Neuron (in vitro differentiated cells): ENCODE measurements around the gene SERPINB10.
A peak's percentile ranks its signal among the peaks of the same experiment; 100 is the strongest.
"Not testable (repeated sequence)": the region's sequence is repeated elsewhere in the genome, so short reads cannot be mapped to it uniquely, and the experiment has no call there.

ENCODE experiments used
- H2AFZ ChIP-seq: one replicate; pipeline ENCODE4 v1.6.1; 2013; ENCODE audit warnings: low read depth, mild to moderate bottlenecking, inconsistent platforms, low read length, moderate library complexity
- H3K27me3 ChIP-seq: one replicate; pipeline ENCODE4 v1.6.1; 2013; ENCODE audit warnings: low read length; ENCODE audit not compliant: insufficient read depth
- H3K36me3 ChIP-seq: one replicate; pipeline ENCODE4 v1.6.1; 2013; ENCODE audit warnings: low read length; ENCODE audit not compliant: insufficient read depth
- H3K4me1 ChIP-seq: one replicate; pipeline ENCODE4 v1.6.1; 2013; ENCODE audit warnings: low read length; ENCODE audit not compliant: insufficient read depth
- H3K4me3 ChIP-seq: 2 replicates; pipeline ENCODE4 v1.5.1; 2013; ENCODE audit warnings: mild to moderate bottlenecking, low read length, moderate library complexity
- H3K9me3 ChIP-seq: one replicate; pipeline ENCODE4 v1.6.1; 2013; ENCODE audit warnings: low read length

Gene SERPINB10

DNA sequence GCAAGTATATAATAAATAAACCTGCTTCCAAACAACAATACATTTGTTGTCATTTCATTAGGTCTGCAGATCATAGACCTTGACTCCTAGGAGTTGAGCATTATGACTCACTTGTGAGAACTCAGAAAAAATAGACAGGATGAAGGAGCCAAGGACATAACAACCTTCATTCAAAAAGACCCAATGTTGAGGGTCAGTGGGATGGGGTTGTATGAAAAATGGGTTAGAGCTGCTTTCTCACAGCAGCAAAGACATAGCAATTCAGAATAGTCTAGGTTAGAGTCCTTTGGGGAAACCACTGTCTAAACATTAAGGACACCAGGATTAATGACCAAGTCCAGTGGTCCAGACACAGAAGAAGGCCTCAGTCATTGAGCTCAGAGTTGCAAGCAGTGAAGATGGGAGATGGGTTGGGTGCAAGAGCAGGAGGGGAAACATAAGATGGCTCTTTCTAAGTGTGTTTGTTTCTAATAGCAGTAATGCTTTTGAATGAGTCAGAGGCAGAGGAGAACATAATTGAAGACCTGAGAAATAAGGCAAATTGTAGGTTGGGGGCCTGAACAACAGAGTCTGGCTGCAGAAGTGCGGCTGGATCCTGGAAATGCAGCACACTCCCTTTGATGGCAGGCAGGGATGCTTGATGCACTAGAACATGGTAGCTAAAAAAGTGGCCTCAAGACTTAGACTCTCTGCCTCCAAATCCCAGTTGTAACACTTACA, 3.7 kb upstream of the SERPINB10 start:
- Histone ChIP-seq H3K27me3 (no peaks in the 10 kb centered on the region), H3K9me3 (no peaks in the 10 kb centered on the region), H2AFZ (no peak overlapping the region)

DNA sequence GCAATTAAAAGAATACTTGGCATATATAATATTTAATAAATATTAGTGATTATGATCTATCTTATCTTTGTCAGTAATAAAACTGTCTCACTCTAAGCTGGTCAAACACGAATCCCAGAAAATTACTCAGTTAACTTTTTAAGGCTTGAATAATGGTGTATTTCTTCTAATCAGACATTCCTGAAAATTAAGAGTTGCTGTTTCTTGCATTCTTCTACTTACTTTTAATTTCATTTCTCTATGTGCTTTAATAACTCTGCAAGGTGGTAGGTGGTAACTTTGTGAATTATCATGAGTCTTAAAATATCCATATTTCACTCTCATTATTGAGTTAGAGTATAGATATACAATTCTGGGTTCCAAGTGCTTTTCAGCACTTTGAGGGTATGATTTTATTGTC, 3.1 kb upstream of the SERPINB10 start:
- no peaks in the 10 kb centered on the region for H3K4me1 ChIP-seq
- no peak overlapping the region for H2AFZ ChIP-seq
- H3K9me3 ChIP-seq, result no peaks in the 10 kb centered on the region
- no peaks in the 10 kb centered on the region for H3K27me3 ChIP-seq
- H3K4me3 ChIP-seq, result no peak overlapping the region
- no peaks in the 10 kb centered on the region for H3K36me3 ChIP-seq

More for the DNA sequence above, 3.7 kb upstream of the SERPINB10 start:
- Histone ChIP-seq H3K4me1 (no peaks in the 10 kb centered on the region), H3K36me3 (no peaks in the 10 kb centered on the region), H3K4me3 (no peak overlapping the region)

DNA sequence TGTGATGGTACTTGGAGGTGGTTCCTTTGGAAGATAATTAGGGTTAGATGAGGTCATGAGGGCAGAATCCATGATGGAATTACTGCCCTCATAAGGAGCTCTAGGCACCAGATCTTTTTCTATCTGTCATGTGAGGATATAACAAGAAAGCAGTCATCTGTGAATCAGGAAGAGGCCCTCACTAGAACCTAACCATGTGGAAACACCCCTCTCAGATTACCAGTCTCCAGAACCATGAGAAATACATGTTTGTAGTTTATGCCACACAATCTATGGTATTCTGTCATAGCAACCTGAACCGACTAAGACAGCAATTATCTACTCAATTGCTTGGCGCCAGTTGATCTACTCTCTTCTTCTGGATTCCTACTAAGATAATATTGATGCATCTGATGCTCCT, 2.4 kb upstream of the SERPINB10 start:
- Histone ChIP-seq H3K36me3 (no peaks in the 10 kb centered on the region), H2AFZ (no peak overlapping the region), H3K4me1 (no peaks in the 10 kb centered on the region), H3K9me3 (no peaks in the 10 kb centered on the region), H3K27me3 (no peaks in the 10 kb centered on the region), H3K4me3 (no peak overlapping the region)

DNA sequence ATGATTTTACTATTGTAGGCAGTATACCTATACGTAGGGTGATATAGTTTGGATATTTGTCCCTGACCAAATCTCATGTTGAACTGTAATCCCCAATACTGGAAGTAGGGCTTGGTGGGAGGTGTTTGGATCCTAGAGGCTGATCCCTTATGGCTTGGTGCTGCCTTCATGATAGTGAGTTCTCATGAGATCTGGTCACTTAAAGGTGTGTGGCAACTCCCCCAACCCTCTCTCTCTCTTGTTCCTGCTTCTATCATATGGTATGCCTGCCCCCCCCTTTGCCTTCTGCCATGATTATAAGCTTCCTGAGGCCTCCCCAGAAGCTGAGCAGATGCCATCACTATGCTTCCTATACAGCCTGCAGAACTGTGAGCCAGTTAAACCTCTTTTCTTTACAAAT, 1.7 kb upstream of the SERPINB10 start:
- Histone ChIP-seq H2AFZ (no peak overlapping the region), H3K36me3 (no peaks in the 10 kb centered on the region), H3K27me3 (no peaks in the 10 kb centered on the region), H3K4me1 (no peaks in the 10 kb centered on the region), H3K9me3 (no peaks in the 10 kb centered on the region), H3K4me3 (no peak overlapping the region)

DNA sequence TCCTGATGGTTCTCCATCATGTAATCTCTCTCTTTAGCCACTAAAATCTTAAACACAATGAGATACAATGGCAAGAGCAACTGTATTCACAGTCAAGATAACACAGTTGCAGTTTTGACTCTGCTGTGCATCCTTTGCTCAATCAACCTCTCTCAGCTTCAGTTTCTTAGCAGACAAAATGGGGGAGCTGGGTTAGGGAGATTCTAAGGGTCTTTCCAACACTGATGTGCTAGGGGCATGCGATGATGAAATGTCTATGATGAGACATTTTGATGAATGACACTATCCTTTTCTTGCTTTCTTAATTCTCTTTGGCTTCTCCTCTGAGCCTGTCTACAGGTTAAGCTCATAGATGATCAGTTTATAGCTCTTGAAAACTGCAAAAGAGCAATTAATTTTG, 1.1 kb downstream of the SERPINB10 start:
- Histone ChIP-seq H3K4me3 (no peak overlapping the region), H2AFZ (no peak overlapping the region), H3K9me3 (no peaks in the 10 kb centered on the region), H3K36me3 (no peaks in the 10 kb centered on the region), H3K4me1 (no peaks in the 10 kb centered on the region), H3K27me3 (no peaks in the 10 kb centered on the region)

DNA sequence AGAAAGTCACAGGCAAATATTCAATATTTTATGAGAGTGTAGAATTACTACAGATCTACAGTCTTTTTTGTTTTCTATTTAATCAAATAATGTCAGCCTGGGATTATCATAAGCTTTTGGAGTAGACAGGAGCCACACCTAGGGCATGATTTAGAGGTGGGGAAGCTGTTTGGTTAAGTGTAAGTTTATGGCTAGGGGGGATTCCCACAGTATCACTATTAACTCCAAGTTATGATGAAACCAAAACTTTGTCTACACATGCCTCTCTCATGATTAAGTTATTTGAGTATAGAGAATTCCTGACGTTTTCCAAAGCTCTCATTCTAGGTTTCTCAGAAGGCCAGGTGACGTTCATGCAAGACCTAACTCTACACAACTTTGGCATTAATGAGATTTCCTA, 2.1 kb downstream of the SERPINB10 start:
- Histone ChIP-seq H2AFZ (no peak overlapping the region), H3K36me3 (no peaks in the 10 kb centered on the region), H3K27me3 (no peaks in the 10 kb centered on the region), H3K4me1 (no peaks in the 10 kb centered on the region), H3K9me3 (no peaks in the 10 kb centered on the region), H3K4me3 (no peak overlapping the region)

DNA sequence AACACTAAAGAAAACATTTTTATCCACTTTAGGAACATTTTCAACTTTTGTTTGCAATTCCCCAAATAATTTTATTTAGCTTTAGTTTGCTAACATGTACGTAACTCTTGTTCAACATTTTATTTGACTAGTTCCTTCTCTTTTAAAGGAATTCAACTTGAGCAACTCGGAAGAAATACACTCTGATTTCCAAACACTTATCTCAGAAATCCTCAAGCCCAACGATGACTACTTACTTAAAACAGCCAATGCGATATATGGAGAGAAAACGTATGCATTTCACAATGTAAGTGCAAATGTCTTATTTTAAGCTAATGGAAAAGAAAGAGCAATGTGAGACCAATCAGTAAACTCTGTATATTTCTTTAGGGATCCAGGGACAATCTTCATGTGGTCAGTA, 10.1 kb downstream of the SERPINB10 start:
- Histone ChIP-seq H3K4me1 (no peaks in the 10 kb centered on the region), H2AFZ (no peak overlapping the region), H3K36me3 (no peaks in the 10 kb centered on the region), H3K27me3 (no peaks in the 10 kb centered on the region), H3K9me3 (no peaks in the 10 kb centered on the region), H3K4me3 (no peak overlapping the region)

DNA sequence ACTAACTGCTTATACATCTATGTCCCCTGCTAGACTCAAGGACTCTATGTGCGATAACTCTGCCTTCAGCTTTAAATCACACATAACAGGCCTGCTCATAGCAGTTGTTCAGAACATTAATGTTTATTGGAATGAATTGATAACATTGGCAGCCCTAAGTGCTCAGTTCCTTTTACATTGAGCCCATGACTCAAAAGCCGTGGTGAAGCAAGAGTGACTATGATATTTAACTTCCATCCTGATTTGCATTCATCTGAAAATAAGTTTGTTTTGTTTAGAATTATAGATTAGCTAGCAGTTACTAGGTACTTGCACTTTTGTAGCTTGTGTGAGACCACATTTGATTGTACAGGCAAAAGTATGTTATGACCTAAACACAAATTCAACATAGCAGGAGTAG, 14.3 kb downstream of the SERPINB10 start:
- Histone ChIP-seq H2AFZ (no peak overlapping the region), H3K27me3 (no peaks in the 10 kb centered on the region), H3K9me3 (no peaks in the 10 kb centered on the region), H3K4me1 (no peaks in the 10 kb centered on the region), H3K36me3 (no peaks in the 10 kb centered on the region), H3K4me3 (no peak overlapping the region)

DNA sequence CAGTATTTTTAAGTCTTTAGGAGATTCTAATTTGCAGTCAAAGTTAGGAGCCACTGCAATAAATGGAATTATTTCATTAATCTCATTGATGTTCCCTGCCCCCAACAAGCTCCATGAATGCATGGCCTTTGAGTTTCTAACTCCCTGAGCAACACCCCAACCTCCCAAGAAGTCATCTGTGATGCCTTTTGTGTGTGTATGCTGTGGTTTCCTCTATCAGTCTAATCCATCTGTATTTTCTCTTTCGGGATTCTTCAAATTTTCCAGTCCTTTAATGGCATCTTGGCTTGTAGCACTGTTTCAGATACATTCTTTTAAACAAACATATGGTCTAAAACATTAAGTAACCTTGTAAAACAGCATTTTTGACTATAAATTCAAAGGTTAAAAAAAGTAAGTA, 16.8 kb downstream of the SERPINB10 start:
- Histone ChIP-seq H3K4me1 (no peaks in the 10 kb centered on the region), H3K9me3 (no peaks in the 10 kb centered on the region), H3K4me3 (no peak overlapping the region), H3K36me3 (no peaks in the 10 kb centered on the region), H3K27me3 (no peaks in the 10 kb centered on the region), H2AFZ (no peak overlapping the region)

DNA sequence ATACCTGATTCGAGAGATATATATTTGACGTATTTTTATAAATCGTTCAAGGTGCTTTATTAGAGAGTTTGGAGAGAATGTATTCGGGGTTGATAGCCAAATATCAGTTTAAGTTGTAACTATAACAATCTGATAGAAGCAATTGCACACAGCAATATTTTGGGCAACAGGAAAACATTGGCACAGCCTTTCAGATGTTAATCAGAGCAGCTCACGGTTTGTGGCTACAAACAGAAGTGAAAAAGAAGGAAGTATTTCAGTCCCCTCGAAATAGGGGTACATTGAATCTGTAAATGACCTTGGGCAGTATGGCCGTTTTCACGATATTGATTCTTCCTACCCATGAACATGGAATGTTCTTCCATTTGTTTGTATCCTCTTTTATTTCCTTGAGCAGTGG, 20.6 kb downstream of the SERPINB10 start:
- H3K4me3 ChIP-seq, result no peak overlapping the region
- H3K27me3 ChIP-seq, result no peaks in the 10 kb centered on the region
- H3K36me3 ChIP-seq, result no peaks in the 10 kb centered on the region
- H2AFZ ChIP-seq, result no peak overlapping the region
- no peaks in the 10 kb centered on the region for H3K4me1 ChIP-seq
- H3K9me3 ChIP-seq, result no peaks in the 10 kb centered on the region

DNA sequence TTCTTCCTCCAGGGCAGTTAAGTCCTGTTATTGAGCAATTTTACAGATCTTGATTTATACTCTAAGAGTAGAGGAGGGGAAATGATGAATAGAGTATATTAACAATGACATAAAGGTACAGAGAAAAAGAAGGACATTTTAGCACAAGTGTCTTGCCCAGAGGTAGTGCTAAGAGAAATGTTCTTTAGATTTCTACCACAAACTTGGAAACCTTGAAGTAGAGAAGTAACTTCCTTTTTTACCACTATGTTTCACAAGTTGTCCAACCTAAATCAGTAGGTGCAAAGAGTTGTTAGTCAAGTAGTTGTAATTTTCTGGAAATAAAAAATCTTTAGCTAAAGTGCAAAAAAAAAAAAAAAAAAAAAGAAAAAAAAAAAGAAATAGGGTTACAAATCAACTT, 21.6 kb downstream of the SERPINB10 start:
- H2AFZ ChIP-seq, H3K4me1 ChIP-seq, H3K9me3 ChIP-seq, H3K27me3 ChIP-seq, H3K36me3 ChIP-seq, H3K4me3 ChIP-seq: not testable (repeated sequence)

DNA sequence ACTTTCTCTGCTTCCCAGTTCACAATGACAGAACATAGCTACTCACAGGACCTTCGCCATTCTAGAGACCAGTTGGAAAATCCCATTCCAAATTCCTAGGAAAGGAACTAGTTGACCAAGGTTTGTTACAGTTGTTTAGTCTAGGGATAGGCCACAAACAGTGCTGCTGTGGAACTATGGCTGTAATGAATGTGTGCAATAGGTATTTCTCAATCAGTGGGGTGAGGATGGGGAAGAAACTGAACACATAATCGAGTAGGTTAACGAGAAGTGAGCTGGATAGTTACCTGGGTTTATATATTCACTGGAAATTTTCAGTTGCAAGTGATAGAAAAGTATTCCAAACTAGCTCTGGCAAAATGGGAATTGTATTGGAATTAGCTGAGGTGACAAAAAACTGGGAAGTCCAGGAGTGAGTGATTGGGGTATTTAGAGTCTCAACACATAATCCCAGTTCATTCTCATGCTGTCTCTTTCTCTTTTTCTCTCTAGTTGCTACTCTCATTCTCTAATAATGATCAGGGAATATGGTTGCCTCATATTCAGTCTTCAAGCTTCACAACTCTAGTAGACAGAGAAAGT, 23.1 kb downstream of the SERPINB10 start:
- Histone ChIP-seq H3K27me3 (peaks cover 2% of the 10 kb centered on the region), H3K4me1 (no peaks in the 10 kb centered on the region), H3K4me3 (no peak overlapping the region), H3K36me3 (no peaks in the 10 kb centered on the region), H2AFZ (no peak overlapping the region), H3K9me3 (no peaks in the 10 kb centered on the region)

DNA sequence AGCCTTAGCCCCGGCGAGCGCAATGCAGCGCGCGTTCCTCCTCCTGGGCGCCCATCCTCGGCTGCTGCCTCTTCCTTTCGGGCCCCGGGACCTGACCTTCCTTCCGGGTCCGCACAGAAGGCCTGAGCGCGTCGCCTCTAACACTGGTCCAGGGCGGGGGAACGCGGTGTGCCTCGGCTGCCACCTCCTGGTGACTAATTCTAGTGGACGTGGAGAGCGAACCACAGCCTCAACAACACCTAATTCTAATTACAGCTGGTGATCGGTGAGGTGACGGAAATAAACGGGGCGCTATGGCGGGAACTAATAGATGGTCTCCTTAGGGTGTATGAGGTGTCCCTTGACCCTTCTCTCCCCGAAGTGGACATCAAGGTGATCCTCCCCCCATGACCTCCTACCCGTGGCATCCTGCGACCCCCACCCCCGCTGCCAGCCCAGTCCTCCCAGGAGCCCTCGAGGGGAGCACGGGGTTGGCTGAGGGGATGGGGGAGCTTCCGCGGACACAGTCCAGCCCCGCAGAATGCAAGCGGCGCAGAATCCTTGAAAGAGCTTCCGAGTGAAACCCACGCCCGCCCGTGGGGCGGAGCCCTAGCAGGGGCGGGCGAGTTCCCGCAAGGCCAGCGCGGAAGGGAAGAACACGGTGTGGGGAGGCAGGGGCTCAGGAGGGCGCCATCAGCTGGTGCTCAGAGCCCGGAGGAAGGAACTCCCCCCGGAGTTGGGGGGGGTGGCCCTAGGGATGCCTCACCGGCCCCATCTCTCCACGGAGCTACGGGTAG, 28.6 kb downstream of the SERPINB10 start:
- peak overlapping the region; percentile 37 for H3K4me3 ChIP-seq
- no peaks in the 10 kb centered on the region for H3K9me3 ChIP-seq
- no peaks in the 10 kb centered on the region for H3K4me1 ChIP-seq
- H3K36me3 ChIP-seq, result no peaks in the 10 kb centered on the region
- H3K27me3 ChIP-seq, result peaks cover 14% of the 10 kb centered on the region
- peak overlapping the region; percentile 59 for H2AFZ ChIP-seq
